Measurements from ENCODE around the gene TMEM235. TPM values are rescaled to one million over a fixed set of nuclear protein-coding genes. Genes with fewer than 3 reads are reported as not detected.

TMEM235 gene
- total RNA-seq: not detected
- long read RNA-seq, donor 1: 0 reads
- long read RNA-seq, donor 2: 0 reads

DNA sequence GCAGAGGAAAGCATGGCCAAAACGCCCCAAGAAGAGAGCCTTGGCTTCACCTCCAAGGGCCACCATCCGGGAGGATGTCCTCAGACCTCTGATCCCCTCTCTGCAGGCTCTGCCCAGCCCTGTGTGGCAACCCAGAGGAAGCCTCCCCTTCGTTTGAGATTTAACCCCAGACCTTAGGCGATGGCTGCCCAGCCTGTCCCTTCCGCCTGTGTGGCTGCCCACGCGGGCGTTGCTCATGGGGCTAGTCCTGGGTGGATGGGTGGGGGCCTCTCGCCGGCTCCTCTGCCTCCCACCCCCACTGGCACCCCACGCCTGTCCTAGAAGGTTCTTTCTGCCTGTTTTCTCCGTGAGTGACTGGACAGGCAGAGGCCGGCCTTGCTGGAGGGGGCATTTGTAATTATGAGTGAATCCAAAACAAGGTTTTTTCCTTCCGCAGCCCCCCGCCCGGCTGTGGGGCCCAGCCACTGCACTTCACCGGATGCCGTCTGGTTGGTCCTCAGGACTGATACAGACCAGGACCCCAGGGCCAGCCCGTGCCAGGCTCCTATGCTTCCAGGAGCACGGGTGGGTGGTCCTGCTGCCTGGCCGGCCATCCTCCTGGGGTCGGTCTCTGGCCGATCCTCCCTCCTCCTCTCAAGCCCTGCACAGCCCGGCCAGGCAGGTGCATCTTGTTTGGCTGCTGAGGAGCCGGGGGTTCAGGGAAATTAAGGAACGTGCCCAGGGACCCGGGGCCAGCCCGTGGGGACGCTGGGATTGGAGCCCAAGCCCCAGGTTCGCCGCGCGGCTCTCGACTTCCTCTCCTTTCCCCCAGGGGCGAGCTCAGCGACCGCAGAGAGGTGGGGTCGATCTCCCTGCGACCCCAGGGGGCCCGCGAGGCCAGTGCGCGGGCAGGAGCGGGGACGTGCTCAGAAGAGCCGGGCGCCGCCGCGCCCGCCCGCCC lies at the start of gene TMEM235:
TMEM235 (plus strand) TSS at position 636 of the 940 bp plus-strand sequence. CDS start 393 bp downstream, outside the sequence.
- TF ChIP-seq, protein P1, sequence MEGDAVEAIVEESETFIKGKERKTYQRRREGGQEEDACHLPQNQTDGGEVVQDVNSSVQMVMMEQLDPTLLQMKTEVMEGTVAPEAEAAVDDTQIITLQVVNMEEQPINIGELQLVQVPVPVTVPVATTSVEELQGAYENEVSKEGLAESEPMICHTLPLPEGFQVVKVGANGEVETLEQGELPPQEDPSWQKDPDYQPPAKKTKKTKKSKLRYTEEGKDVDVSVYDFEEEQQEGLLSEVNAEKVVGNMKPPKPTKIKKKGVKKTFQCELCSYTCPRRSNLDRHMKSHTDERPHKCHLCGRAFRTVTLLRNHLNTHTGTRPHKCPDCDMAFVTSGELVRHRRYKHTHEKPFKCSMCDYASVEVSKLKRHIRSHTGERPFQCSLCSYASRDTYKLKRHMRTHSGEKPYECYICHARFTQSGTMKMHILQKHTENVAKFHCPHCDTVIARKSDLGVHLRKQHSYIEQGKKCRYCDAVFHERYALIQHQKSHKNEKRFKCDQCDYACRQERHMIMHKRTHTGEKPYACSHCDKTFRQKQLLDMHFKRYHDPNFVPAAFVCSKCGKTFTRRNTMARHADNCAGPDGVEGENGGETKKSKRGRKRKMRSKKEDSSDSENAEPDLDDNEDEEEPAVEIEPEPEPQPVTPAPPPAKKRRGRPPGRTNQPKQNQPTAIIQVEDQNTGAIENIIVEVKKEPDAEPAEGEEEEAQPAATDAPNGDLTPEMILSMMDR (IDR thresholded peaks at IDR 0.05): no peak
- Histone ChIP-seq H3K4me3 (no peak within 1 kb of the TSS), H3K4me1 (ENCODE audit: low read depth) (no peaks in the 10 kb centered on the region), H3K36me3 (ENCODE audit: low read depth) (no peaks in the 10 kb centered on the region), H3K9me3 (no peaks in the 10 kb centered on the region)
- ATAC-seq (no peak), DNase-seq (no peak)
- intact Hi-C loops (cut with DNase I, micrococcal nuclease): no loop called here

DNA sequence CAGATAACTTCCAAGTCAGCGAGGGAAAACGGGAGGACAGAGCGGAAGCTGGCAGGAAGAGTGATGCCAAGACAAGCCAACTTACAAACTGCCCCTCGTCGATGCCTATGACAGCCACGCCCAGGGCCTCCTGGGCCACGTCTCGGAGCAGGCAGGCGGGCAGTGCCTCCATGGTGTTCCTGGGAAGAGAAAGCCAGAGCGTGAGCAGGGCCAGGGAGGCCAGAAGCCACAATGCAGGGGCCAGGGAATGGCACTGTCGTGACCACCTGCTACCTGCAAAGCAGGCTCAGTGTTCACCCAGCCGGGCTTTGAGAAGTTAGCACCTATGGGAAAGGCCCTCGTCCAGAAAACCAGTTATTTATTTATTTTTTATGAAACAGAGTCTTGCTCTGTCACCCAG lies 48.9 kb upstream of the TMEM235 start:
- no peaks in the 10 kb centered on the region for H3K9me3 ChIP-seq
- no peak overlapping the region for H3K4me3 ChIP-seq
- intact Hi-C loops (cut with DNase I, micrococcal nuclease): no loop called here
- H3K36me3 ChIP-seq (ENCODE audit: low read depth): no peaks in the 10 kb centered on the region
- TF ChIP-seq, protein P1 (IDR thresholded peaks at IDR 0.05): no peak
- DNase-seq (no peak), ATAC-seq (no peak)
- H3K4me1 ChIP-seq (ENCODE audit: low read depth): peaks cover 8% of the 10 kb centered on the region

DNA sequence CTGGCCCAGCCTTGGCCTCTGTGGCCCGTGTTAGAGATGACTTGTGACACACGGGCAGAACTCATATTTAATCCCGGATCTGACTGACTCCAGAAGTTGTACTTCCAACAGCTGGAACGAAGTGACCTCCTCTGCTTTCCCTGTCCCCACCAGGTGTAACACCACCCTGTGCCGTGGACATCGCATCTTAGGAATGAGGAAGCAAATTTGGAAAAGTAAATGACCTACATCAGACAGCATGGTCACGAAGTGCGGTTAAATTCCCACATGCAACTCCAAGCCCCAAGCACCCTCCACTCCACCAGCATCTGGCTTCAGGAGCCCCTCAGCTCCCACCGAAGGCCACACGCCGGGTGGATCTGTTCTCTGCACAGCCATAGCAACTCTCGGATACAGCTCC lies 47.5 kb upstream of the TMEM235 start:
- Histone ChIP-seq H3K4me1 (ENCODE audit: low read depth) (peaks cover 9% of the 10 kb centered on the region), H3K4me3 (no peak overlapping the region), H3K36me3 (ENCODE audit: low read depth) (no peaks in the 10 kb centered on the region), H3K9me3 (no peaks in the 10 kb centered on the region)
- intact Hi-C loops (cut with DNase I, micrococcal nuclease): no loop called here
- TF ChIP-seq, protein P1 (IDR thresholded peaks at IDR 0.05): no peak
- no peak for ATAC-seq
- DNase-seq: no peak

DNA sequence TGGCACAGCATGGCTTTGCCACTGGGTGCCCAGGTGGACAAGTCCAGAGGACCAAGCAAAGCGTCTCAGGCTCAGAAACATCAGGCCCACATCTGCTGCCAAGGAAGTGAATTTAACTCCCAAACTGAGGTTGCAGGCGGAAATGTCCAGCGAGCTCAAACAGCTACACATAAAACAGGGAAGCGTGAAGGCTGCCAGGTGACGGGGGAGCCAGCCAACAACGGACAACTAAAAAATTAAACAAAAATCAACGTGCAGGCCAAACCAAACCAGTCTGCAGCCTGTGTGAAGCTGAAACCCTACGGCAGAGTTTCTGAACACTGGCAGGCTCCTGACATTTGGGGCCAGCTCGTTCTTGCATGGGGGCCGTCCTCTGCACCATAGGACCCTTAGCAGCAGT lies 47.1 kb upstream of the TMEM235 start:
- H3K9me3 ChIP-seq: no peaks in the 10 kb centered on the region
- TF ChIP-seq, protein P1 (IDR thresholded peaks at IDR 0.05): no peak
- H3K4me1 ChIP-seq (ENCODE audit: low read depth): peaks cover 5% of the 10 kb centered on the region
- no peak for ATAC-seq
- intact Hi-C loops (cut with DNase I, micrococcal nuclease): no loop called here
- H3K4me3 ChIP-seq: no peak overlapping the region
- DNase-seq: no peak
- no peaks in the 10 kb centered on the region for H3K36me3 ChIP-seq (ENCODE audit: low read depth)

DNA sequence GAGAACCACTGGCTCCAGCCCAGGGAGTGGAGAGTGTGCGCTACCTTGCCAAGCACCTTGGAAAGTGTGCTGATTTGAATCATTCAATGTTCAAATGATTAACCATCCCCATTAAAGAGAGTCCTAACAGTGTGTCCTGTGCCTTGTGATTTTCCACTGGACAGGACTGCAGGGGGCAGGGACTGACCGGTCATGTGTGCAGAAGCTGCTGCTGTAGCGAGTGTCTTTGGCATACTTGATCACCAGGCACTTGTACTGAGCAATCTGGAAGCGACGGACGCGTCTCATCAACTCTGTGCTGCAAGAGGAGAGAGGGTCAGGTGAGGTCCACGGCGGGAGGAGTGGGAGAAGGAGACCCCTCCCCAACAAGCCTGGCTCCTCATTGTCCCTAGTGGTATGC lies 46.6 kb upstream of the TMEM235 start:
- TF ChIP-seq, protein P1 (IDR thresholded peaks at IDR 0.05): no peak
- H3K4me3 ChIP-seq: no peak overlapping the region
- H3K36me3 ChIP-seq (ENCODE audit: low read depth): no peaks in the 10 kb centered on the region
- intact Hi-C loops (cut with DNase I, micrococcal nuclease): loop anchor here in 1 of 2 donors (5.0 kb wide), 1 partner anchor 73 kb away; no protein-coding TSS in a partner anchor
- ATAC-seq (no peak), DNase-seq (no peak)
- peaks cover 5% of the 10 kb centered on the region for H3K4me1 ChIP-seq (ENCODE audit: low read depth)
- H3K9me3 ChIP-seq: no peaks in the 10 kb centered on the region

Measured in mucosa of descending colon (tissue), 3 donors.